Measurements from ENCODE around the gene PLOD3.
A peak's percentile ranks its signal among the peaks of the same experiment; 100 is the strongest.

Gene PLOD3

DNA sequence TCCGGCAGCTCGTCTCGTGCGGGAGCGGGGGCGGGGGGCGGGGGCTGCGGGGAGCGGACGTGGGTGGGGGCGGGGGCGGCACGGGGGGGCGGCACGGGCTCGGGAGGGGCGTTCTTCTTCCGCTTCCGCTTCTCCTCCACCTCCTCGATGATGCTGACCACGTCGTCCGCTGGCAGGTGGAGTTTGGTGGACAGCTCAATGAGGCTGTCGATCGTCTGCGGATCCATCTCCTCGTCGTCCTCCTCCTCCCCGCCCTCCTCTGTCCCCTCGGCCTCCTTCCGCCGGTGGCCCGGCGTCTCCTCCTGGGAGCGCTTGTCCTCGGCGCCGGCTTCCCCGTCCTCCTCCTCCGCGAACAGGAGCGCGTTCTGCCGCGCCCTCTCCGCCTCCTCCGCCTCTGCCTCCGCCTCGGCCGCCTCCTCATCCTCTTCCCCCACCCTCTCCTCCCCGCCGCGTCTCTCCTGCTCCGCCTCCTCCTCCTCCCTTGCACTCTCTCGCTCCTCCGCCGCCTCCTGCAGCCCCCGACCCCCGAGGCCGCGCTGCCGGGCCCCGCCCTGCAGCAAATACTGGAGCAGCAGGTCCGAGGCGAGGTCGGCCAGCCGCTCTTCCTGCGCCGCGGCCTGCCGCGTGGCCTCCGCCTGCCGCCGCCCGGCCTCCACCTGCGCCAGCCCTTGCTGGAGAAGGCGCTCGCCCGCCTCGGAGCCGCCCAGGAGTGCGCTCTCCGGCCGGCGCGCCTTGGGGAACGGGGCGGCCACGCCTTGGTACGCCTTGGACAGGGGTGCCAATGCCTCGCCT lies 53.9 kb downstream of the PLOD3 start:
- peak; percentile 30 for DNase-seq (ENCODE audit: low spot score)
- peaks cover 45% of the 10 kb centered on the region for H3K27me3 Mint-ChIP-seq (ENCODE audit: low read depth)
- no peak overlapping the region for H3K27ac Mint-ChIP-seq
- no peaks in the 10 kb centered on the region for H3K9me3 Mint-ChIP-seq
- peaks cover 22% of the 10 kb centered on the region for H3K4me1 Mint-ChIP-seq (ENCODE audit: low read depth)
- peak overlapping the region; percentile 76 for H3K4me3 Mint-ChIP-seq
- H3K36me3 Mint-ChIP-seq (ENCODE audit: low read depth): peaks cover 5% of the 10 kb centered on the region

DNA sequence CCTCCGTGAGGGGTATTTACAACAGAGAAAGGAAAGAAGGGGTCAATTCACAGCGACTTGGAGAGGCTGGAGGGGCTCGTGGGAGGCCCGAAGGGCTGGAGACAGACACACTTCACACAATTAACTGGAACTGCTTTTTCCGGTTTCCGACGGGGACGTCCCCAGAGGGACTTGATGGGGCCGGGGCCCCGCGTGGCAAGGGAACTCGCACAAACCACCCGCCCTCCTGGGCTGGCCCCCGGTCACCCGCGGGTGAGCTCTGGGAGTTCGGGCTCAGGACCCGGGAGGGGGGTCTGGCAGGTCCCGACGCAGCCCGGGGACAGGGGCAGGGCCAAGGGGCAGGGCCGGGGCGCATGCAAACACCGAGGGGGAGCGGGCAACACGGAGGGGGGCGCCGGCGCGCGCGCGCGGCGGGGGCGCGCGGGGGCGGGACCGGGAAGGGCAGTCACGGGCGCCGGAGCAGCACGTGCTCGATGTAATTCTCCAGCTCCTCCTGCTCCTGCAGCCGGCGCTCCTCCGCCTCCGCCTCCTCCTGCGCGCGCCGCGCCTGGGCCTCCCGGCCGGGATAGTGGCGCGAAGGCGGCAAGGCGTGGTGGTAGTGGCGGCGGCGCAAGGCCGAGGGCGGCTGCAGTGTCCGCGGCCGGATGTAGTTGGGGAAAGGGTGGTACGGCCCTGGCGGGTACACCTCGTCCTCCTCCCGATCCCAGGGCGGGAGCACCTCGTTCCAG lies 54.7 kb downstream of the PLOD3 start:
- peaks cover 19% of the 10 kb centered on the region for H3K4me1 Mint-ChIP-seq (ENCODE audit: low read depth)
- no peak overlapping the region for H3K27ac Mint-ChIP-seq
- H3K36me3 Mint-ChIP-seq (ENCODE audit: low read depth): peaks cover 8% of the 10 kb centered on the region
- peaks cover 38% of the 10 kb centered on the region for H3K27me3 Mint-ChIP-seq (ENCODE audit: low read depth)
- H3K4me3 Mint-ChIP-seq: peak overlapping the region; percentile 70
- no peaks in the 10 kb centered on the region for H3K9me3 Mint-ChIP-seq
- DNase-seq (ENCODE audit: low spot score): peak; percentile 22

DNA sequence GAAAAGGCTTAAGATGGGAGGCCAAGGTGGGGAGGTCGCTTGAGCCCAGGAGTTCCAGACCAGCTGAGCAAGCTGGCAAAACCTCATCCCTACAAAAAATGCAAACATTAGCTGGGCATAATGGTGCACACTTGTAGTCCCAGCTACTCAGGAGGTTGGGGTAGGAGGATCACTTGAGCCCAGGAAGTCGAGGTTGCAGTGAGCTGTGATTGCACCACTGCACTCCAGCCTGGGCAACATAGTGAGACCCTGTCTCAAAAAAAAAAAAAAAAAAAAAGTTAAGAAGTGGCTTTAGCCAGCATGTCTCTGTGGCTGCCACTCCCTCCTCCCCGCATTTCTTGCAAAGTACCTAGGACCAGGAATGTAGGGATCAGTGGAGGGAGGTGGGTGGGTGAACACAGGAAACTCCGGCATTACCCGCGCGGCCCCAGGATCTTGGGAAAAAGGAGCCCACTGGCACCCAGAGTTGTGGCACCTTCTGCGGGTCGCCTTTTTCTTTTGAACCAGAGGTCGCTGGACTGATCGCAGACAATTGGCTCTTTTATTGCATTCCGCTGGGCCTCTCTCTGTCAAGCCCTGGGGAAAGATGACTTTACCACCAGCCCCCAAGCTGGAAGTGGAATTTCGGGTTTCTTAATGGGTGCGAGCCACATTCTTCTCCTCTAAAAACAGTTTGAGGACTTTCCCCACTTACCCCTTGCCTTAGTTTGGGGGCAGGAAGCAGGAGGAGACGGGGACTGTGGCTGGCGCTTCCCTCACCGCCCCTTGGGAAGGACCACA lies 55.5 kb downstream of the PLOD3 start:
- DNase-seq (ENCODE audit: low spot score): no peak
- Mint-ChIP-seq H3K36me3 (ENCODE audit: low read depth) (peaks cover 9% of the 10 kb centered on the region), H3K4me1 (ENCODE audit: low read depth) (peaks cover 14% of the 10 kb centered on the region), H3K9me3 (no peaks in the 10 kb centered on the region), H3K27ac (no peak overlapping the region), H3K4me3 (peak overlapping the region; percentile 70), H3K27me3 (ENCODE audit: low read depth) (peaks cover 30% of the 10 kb centered on the region)

DNA sequence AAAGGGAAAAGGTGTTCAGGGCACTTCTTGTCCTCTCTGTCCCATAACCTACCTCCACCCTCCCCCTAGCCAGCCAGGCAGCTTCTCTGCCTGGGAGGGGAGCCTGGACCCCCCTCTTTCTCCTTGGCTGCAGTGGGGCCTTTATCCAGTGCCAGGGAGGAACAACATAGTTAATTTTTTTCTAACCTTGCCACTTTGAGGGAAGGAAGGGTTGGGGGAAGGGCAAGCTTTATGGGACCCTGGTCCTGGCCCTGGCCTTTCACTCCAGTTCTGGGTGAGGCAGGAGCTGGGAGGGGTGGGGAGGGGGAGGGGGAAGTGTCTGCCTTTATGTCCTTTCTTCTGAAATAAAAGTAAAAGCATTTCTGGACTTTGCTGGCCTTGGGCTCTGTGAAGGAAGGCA lies 56.5 kb downstream of the PLOD3 start:
- Mint-ChIP-seq H3K36me3 (ENCODE audit: low read depth) (peaks cover 10% of the 10 kb centered on the region), H3K9me3 (no peaks in the 10 kb centered on the region), H3K27ac (no peak overlapping the region), H3K4me1 (ENCODE audit: low read depth) (peaks cover 10% of the 10 kb centered on the region), H3K4me3 (no peak overlapping the region), H3K27me3 (ENCODE audit: low read depth) (peaks cover 21% of the 10 kb centered on the region)
- DNase-seq (ENCODE audit: low spot score): no peak

DNA sequence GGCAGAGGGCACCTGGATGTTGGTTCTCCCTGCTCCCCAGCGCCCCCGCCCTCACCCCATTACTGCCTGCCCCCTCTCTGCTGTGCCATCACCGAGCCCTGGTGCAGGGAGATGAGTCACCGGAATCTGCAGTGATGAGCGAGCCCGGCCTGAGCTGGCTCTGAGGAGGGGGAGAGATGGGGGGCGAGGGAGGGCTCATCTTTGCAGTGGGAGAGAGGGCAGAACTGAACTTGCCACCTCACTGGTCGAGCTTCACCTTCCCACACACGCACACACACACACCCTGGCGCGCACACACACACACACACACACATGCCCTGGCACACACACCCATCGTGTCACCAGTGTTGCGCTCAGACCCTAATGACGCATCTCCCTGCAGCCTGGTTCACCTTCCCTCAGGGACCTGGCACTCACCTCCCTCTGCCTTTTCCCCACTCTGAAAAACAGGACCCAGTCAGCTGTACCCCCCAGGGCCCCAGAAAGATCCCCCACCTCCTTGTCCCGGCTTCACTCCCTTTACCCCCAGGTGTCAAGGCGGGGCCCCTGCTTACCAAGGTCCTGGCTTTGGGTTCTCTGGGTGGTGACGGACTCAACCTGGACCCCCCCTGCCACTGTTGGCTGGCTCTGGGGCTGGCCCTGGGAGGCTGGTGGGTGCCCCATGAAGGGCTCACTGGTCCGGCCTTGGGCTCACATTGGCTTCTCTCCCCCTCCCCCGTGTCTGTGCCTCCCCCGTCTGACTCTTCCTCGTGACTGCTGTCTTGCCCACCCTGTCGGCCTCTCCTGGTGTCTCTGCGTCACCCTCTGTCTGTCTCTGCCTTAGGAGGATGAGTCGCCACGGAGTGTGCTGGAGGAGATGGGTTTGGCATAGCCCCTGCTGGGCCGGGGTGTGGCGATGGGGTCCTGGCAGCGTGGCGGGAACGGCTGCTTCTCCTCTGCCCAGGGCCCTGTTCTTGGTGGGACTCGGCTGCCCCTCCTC lies 57.4 kb downstream of the PLOD3 start:
- Mint-ChIP-seq H3K27ac (no peak overlapping the region), H3K4me3 (no peak overlapping the region), H3K9me3 (no peaks in the 10 kb centered on the region), H3K4me1 (ENCODE audit: low read depth) (peaks cover 10% of the 10 kb centered on the region), H3K36me3 (ENCODE audit: low read depth) (peaks cover 10% of the 10 kb centered on the region), H3K27me3 (ENCODE audit: low read depth) (peaks cover 12% of the 10 kb centered on the region)
- no peak for DNase-seq (ENCODE audit: low spot score)

DNA sequence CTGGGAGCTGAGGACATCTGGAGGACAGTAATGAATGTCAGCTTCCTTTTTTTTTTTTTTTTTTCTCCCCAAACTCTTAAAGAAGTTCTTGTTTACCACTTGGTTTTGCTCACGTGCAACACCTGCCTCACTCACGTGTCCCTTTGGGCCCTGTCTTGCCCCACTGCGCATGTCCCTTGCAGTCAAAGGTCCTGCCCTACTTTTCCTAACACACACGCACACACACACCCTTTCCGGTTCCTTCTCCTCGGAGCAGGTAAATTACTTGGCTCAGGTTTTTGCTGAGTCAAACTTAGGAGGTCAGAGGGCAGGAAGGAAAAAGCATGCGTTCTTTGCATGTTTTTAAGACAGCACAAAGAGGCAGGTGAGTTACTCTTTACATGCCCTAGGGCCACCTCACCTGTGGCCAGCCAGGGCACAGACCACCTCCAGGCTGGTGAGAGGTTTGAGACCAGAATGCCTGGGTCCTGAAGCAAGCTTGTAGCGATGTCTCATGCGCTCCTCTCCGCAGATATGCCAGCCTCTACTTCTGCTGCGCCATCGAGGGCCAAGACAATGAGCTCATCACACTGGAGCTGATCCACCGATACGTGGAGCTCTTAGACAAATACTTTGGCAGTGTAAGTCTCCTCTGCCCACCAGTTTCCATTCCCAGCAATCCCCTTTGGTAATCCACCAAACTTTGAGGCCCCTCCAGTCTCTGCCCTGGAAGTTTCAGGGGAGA lies 60.4 kb downstream of the PLOD3 start:
- H3K4me3 Mint-ChIP-seq: peak overlapping the region; percentile 28
- H3K27ac Mint-ChIP-seq: no peak overlapping the region
- peaks cover 13% of the 10 kb centered on the region for H3K27me3 Mint-ChIP-seq (ENCODE audit: low read depth)
- peaks cover 10% of the 10 kb centered on the region for H3K36me3 Mint-ChIP-seq (ENCODE audit: low read depth)
- DNase-seq (ENCODE audit: low spot score): no peak
- H3K4me1 Mint-ChIP-seq (ENCODE audit: low read depth): peaks cover 8% of the 10 kb centered on the region
- H3K9me3 Mint-ChIP-seq: no peaks in the 10 kb centered on the region

DNA sequence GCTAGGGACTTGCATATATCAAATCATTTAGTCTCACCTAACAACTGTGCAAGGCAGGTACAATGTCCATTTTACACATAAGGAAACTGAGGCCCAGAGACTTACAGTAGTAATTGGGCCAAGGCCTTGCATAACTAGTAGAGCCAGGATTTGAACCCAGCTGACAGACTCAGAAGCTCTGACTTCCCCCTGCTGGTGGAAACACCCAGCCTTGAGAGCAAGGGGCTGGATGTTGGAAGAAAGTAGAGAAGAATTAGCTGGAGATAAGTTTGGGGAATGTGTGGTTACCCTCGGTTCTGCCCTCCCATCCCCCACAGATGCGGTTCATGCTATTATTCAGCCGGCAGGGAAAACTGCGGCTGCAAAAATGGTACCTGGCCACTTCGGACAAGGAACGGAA lies 61.1 kb downstream of the PLOD3 start:
- peaks cover 8% of the 10 kb centered on the region for H3K4me1 Mint-ChIP-seq (ENCODE audit: low read depth)
- H3K9me3 Mint-ChIP-seq: no peaks in the 10 kb centered on the region
- H3K27me3 Mint-ChIP-seq (ENCODE audit: low read depth): peaks cover 15% of the 10 kb centered on the region
- peak overlapping the region; percentile 6 for H3K4me3 Mint-ChIP-seq
- H3K27ac Mint-ChIP-seq: no peak overlapping the region
- no peak for DNase-seq (ENCODE audit: low spot score)
- peaks cover 10% of the 10 kb centered on the region for H3K36me3 Mint-ChIP-seq (ENCODE audit: low read depth)

Measured in T-helper 2 cell treated with Interferon-gamma antibody and Interleukin-4, amounts not matched to agents 5 μg/mL and 100 μg/mL, for 36 hours (primary cell).